Lower lobe of right lung (tissue), 2 donors: ENCODE results near the gene PTPRCAP. TPM values are rescaled to one million over a fixed set of nuclear protein-coding genes. Genes with fewer than 3 reads are reported as not detected.
A peak's percentile ranks its signal among the peaks of the same experiment; 100 is the strongest.

Source experiments
- ATAC-seq, 2 donors: fragments of 200-7000 bp; cut with Tn5 transposase; one replicate each; pipeline ENCODE4 v1.9.1; 2020 to 2022; ENCODE audit warnings: mild to moderate bottlenecking in 2 of 2, moderate library complexity in 2 of 2
- DNase-seq: peaks from one replicate; pipeline ENCODE4 v3.0.0-alpha.2; 2020
- H3K27ac ChIP-seq: fragments of 200-600 bp; one replicate; pipeline ENCODE4 v1.8.0; 2022
- H3K27me3 ChIP-seq: fragments of 200-600 bp; one replicate; pipeline ENCODE4 v1.8.0; 2022; ENCODE audit warnings: low read depth
- H3K36me3 ChIP-seq: fragments of 200-600 bp; one replicate; pipeline ENCODE4 v1.8.0; 2022; ENCODE audit warnings: mild to moderate bottlenecking
- H3K4me1 ChIP-seq: fragments of 200-600 bp; one replicate; pipeline ENCODE4 v1.8.0; 2022
- H3K4me3 ChIP-seq: fragments of 200-600 bp; one replicate; pipeline ENCODE4 v1.8.0; 2022; ENCODE audit warnings: mild to moderate bottlenecking
- H3K9me3 ChIP-seq: fragments of 200-600 bp; one replicate; pipeline ENCODE4 v1.8.0; 2022
- CTCF ChIP-seq: fragments of 200-600 bp; IDR thresholded peaks from one replicate; pipeline ENCODE4 v1.8.0; 2022; ENCODE audit warnings: antibody characterized with exemption, mild to moderate bottlenecking
- intact Hi-C: fragments of 100-400 bp; cut with DNase I; formaldehyde crosslinking; loops from one replicate; pipeline ENCODE4 v1.11.0; 2022
- total RNA-seq: library from RNA; stranded (reverse); fragmentation: NEBNext Ultra II Directional; extraction: Animal tissue kit (Norgen Biotek cat#: 25700); gene quantifications from one replicate; pipeline ENCODE4 v1.2.1, GENCODE V29; 2021
- donor health status: DM: no; HTN: yes; CAD: no; lungs with severe emphysema.

PTPRCAP gene
- total RNA-seq, 1 donor from 2014 or later, result 15.7 TPM

GRCh38 chr11:67393990-67394389 is 43.5 kb downstream of the PTPRCAP start:
- intact Hi-C loops, result no loop called here
- Histone ChIP-seq H3K27me3 (no peaks in the 10 kb centered on the region), H3K9me3 (no peaks in the 10 kb centered on the region), H3K36me3 (peaks cover 38% of the 10 kb centered on the region), H3K4me3 (no peak overlapping the region), H3K27ac (no peak overlapping the region), H3K4me1 (peaks cover 26% of the 10 kb centered on the region)
- ATAC-seq, result no peak
- DNase-seq, result no peak
- TF ChIP-seq CTCF, result no peak

- Histone ChIP-seq H3K27me3 (no peaks in the 10 kb centered on the region), H3K4me3 (no peak overlapping the region), H3K36me3 (peaks cover 33% of the 10 kb centered on the region), H3K4me1 (peaks cover 25% of the 10 kb centered on the region), H3K9me3 (no peaks in the 10 kb centered on the region), H3K27ac (no peak overlapping the region)
- no peak for TF ChIP-seq CTCF
- intact Hi-C loops, result no loop called here
- ATAC-seq, result no peak
- DNase-seq, result peak; percentile 54
Observed at GRCh38 chr11:67393437-67393836, 44.0 kb downstream of the PTPRCAP start.

GRCh38 chr11:67392183-67392715 is 45.2 kb downstream of the PTPRCAP start:
- peak overlapping the region; percentile 96 for H3K4me3 ChIP-seq
- peak overlapping the region; percentile 91 for H3K27ac ChIP-seq
- intact Hi-C loops, result no loop called here
- DNase-seq, result peak; percentile 51
- no peak for TF ChIP-seq CTCF
- H3K9me3 ChIP-seq, result no peaks in the 10 kb centered on the region
- ATAC-seq, result peak; percentile 1 to 2
- peaks cover 21% of the 10 kb centered on the region for H3K36me3 ChIP-seq
- H3K4me1 ChIP-seq, result peaks cover 21% of the 10 kb centered on the region
- no peaks in the 10 kb centered on the region for H3K27me3 ChIP-seq

GRCh38 chr11:67391304-67392182 is 45.9 kb downstream of the PTPRCAP start, which contains the start of gene RAD9A:
Gene RAD9A, plus strand, starts transcription at chr11:67391986. Its CDS starts 59 bp downstream, at chr11:67392045.
- peak; percentile 97 for DNase-seq
- H3K4me1 ChIP-seq, result peaks cover 16% of the 10 kb centered on the region
- no peak for TF ChIP-seq CTCF
- peaks cover 14% of the 10 kb centered on the region for H3K36me3 ChIP-seq
- intact Hi-C loops, result no loop called here
- H3K27ac ChIP-seq, result peak within 1 kb of the TSS; percentile 91
- H3K9me3 ChIP-seq, result no peaks in the 10 kb centered on the region
- H3K27me3 ChIP-seq, result no peaks in the 10 kb centered on the region
- peak within 1 kb of the TSS; percentile 96 for H3K4me3 ChIP-seq
- ATAC-seq, result peak; percentile 90 to 94

- Histone ChIP-seq H3K9me3 (no peaks in the 10 kb centered on the region), H3K4me3 (peak overlapping the region; percentile 96), H3K27ac (peak overlapping the region; percentile 91), H3K36me3 (peaks cover 8% of the 10 kb centered on the region), H3K27me3 (no peaks in the 10 kb centered on the region), H3K4me1 (peaks cover 16% of the 10 kb centered on the region)
- DNase-seq (no peak), ATAC-seq (no peak)
- intact Hi-C loops, result no loop called here
- TF ChIP-seq CTCF, result no peak
Observed at GRCh38 chr11:67390947-67391303, 46.6 kb downstream of the PTPRCAP start.
